GM12878 (cell line): ENCODE measurements around the gene CENPQ. TPM values are rescaled to one million over a fixed set of nuclear protein-coding genes. Genes with fewer than 3 reads are reported as not detected.

Experiments
- ATF3 ChIP-seq: IDR thresholded peaks from 2 replicates; pipeline ENCODE4 v1.6.1; 2011; ENCODE audit warnings: low read depth, mild to moderate bottlenecking, low read length, moderate library complexity, borderline replicate concordance; ENCODE audit errors: extremely low read depth
- CEBPB ChIP-seq, 2 experiments: fragments of 150-350 bp in 1 of 2; IDR thresholded peaks; 2 replicates each; pipeline ENCODE4 v1.6.1; 2012 to 2014; ENCODE audit warnings: low read depth in 2 of 2, low read length in 2 of 2, borderline replicate concordance in 1 of 2, inconsistent platforms in 1 of 2
- CHD2 ChIP-seq: IDR thresholded peaks from 2 replicates; pipeline ENCODE4 v1.6.1; 2011; ENCODE audit warnings: low read depth, low read length, improper control_type of control experiment, borderline replicate concordance
- CHD4 ChIP-seq: fragments of 200-600 bp; sonication (generic); IDR thresholded peaks from 2 replicates; pipeline ENCODE4 v1.6.1; 2016; ENCODE audit warnings: mild to moderate bottlenecking
- DPF2 ChIP-seq: fragments of 450-650 bp; IDR thresholded peaks from 2 replicates; pipeline ENCODE4 v1.6.1; 2017; ENCODE audit warnings: mild to moderate bottlenecking
- EP300 ChIP-seq, 2 experiments: fragments of 150-350 bp in 1 of 2; IDR thresholded peaks; 2 replicates each; pipeline ENCODE4 v1.6.1; 2011 to 2012; ENCODE audit warnings: low read depth in 2 of 2, low read length in 2 of 2, borderline replicate concordance in 1 of 2, improper control_type of control experiment in 1 of 2, inconsistent platforms in 1 of 2; ENCODE audit not compliant: control insufficient read depth in 1 of 2
- IRF4 ChIP-seq: IDR thresholded peaks from 2 replicates; pipeline ENCODE4 v1.6.1; 2011; ENCODE audit warnings: low read depth, low read length
- MEF2A ChIP-seq: IDR thresholded peaks from 2 replicates; pipeline ENCODE4 v1.6.1; 2011; ENCODE audit warnings: low read depth, mild to moderate bottlenecking, low read length, moderate library complexity; ENCODE audit not compliant: insufficient read depth
- NKRF ChIP-seq: fragments of 450-650 bp; conservative IDR thresholded peaks from 2 replicates; pipeline ENCODE4 v1.6.1; 2017; ENCODE audit warnings: mild to moderate bottlenecking, moderate library complexity
- SIX5 ChIP-seq: IDR thresholded peaks from 2 replicates; pipeline ENCODE4 v1.6.1; 2011; ENCODE audit warnings: mild to moderate bottlenecking, low read depth, low read length, moderate library complexity; ENCODE audit not compliant: severe bottlenecking
- SKIL ChIP-seq: fragments of 450-650 bp; IDR thresholded peaks from 2 replicates; pipeline ENCODE4 v1.6.1; 2017; ENCODE audit warnings: mild to moderate bottlenecking, low read depth, inconsistent platforms; ENCODE audit not compliant: poor library complexity, severe bottlenecking
- SRF ChIP-seq, 2 experiments: IDR thresholded peaks; 2 replicates each; pipeline ENCODE4 v1.6.1; 2011; ENCODE audit warnings: low read depth in 2 of 2, low read length in 2 of 2, mild to moderate bottlenecking in 1 of 2, moderate library complexity in 1 of 2
- STAT1 ChIP-seq: fragments of 450-650 bp; conservative IDR thresholded peaks from 2 replicates; pipeline ENCODE4 v1.6.1; 2014; ENCODE audit warnings: antibody characterized with exemption, mild to moderate bottlenecking
- STAT3 ChIP-seq: IDR thresholded peaks from 2 replicates; pipeline ENCODE4 v1.6.1; 2011; ENCODE audit warnings: low read depth, low read length, improper control_type of control experiment
- ZBTB11 ChIP-seq: fragments of 450-650 bp; formaldehyde crosslinking; IDR thresholded peaks from 2 replicates; pipeline ENCODE4 v1.5.0; 2022; ENCODE audit warnings: mild to moderate bottlenecking, missing genetic modification characterization
- ZBTB4 ChIP-seq: fragments of 450-650 bp; formaldehyde crosslinking; IDR thresholded peaks from 2 replicates; pipeline ENCODE4 v1.4.0; 2022; ENCODE audit warnings: mild to moderate bottlenecking, moderate library complexity
- ZNF622 ChIP-seq: fragments of 450-650 bp; IDR thresholded peaks from 2 replicates; pipeline ENCODE4 v1.6.1; 2017; ENCODE audit warnings: mild to moderate bottlenecking, inconsistent platforms
- polyA plus RNA-seq, 11 experiments: library from polyadenylated mRNA; depleted of rRNA in 4 of 11; unstranded in 6 of 11; stranded (reverse) in 5 of 11; fragments of >200 nt; fragmentation: Nextera tagmentation in 4 of 11; fragmentation: Illumina TruSeq in 1 of 11; extraction: Ambion mirVana in 4 of 11; extraction: Trizol in 1 of 11; gene quantifications; 1 replicate in 1 of 11; 2 replicates in 10 of 11; pipeline versions ENCODE4 v1.2.1 to v1.2.3, GENCODE V29; 2011 to 2016; ENCODE audit warnings: inconsistent platforms in 2 of 11, missing spikeins in 2 of 11, low read depth in 1 of 11
- total RNA-seq, 4 experiments: library from RNA; depleted of rRNA in 3 of 4; stranded (reverse); fragments of >200 nt in 3 of 4; fragmentation: Illumina TruSeq in 1 of 4; extraction: Trizol in 1 of 4; gene quantifications; 2 replicates each; pipeline versions ENCODE4 v1.2.1 to v1.2.3, GENCODE V29; 2013 to 2021

CENPQ gene
- total and polyA plus RNA-seq, 10 of the 15 experiments (the other 5 are each of a cell fraction or from before 2014, with no cell fraction given), result 7.4 to 34.2 (median 17.8) TPM

GRCh38 chr6:49462927-49463611, at the start of gene CENPQ, which contains the start of gene MMUT (continued):
- TF ChIP-seq SRF (IDR thresholded peaks at IDR 0.05; ENCODE audit: low read depth in 2 of 2, low read length in 2 of 2) (peak in 1 of 2 experiments; percentile 83; a peak in 1 of 4 replicates), CHD2 (peak; percentile 74; the same call in 1 of the 2 replicates), ZNF622 (no peak), EP300 (IDR thresholded peaks at IDR 0.05; ENCODE audit: borderline replicate concordance in 1 of 2, control insufficient read depth in 1 of 2, low read depth in 2 of 2, low read length in 2 of 2) (peak in 1 of 2 experiments; percentile 5; a peak in 1 of 4 replicates), SKIL (no peak), ZBTB4 (no peak), IRF4 (0 out of 2 replicates have a peak, but pooled peaks have one; percentile 53), DPF2 (peak; percentile 18; the same call in 1 of the 2 replicates), CHD4 (no peak), ZBTB11 (no peak), NKRF (peak; percentile 98), ATF3 (peak; percentile 73; the same call in 1 of the 2 replicates), STAT1 (no peak), CEBPB (IDR thresholded peaks at IDR 0.05; ENCODE audit: borderline replicate concordance in 1 of 2, low read depth in 2 of 2, low read length in 2 of 2) (no peak; a peak in 1 of 4 replicates), STAT3 (no peak), MEF2A (0 out of 2 replicates have a peak, but pooled peaks have one; percentile 43), SIX5 (peak; percentile 56)
